Adrenal gland (tissue), 12 donors: ENCODE data around the gene LGALS8. TPM values are rescaled to one million over a fixed set of nuclear protein-coding genes. Genes with fewer than 3 reads are reported as not detected.

Source experiments
- DNase-seq, 7 donors: peaks; one replicate each; pipeline ENCODE4 v3.0.0-alpha.2; 2019 to 2020
- H3K27ac ChIP-seq, 5 donors: fragments of 200-600 bp; sonication (generic) in 4 of 5; 1 replicate in 3 of 5; 2 replicates in 2 of 5; pipeline versions ENCODE4 v1.5.1 to v1.8.0; 2016 to 2020; ENCODE audit warnings: mild to moderate bottlenecking in 1 of 5
- H3K27me3 ChIP-seq: fragments of 200-600 bp; 2 replicates; pipeline ENCODE4 v1.8.0; 2021
- H3K36me3 ChIP-seq, 2 donors: fragments of 200-600 bp; replicated peaks in 1 of 2; 1 replicate in 1 of 2; 2 replicates in 1 of 2; pipeline versions ENCODE4 v1.5.1 to v1.8.0; 2018 to 2022
- H3K4me1 ChIP-seq, 2 donors: fragments of 200-600 bp; replicated peaks in 1 of 2; 1 replicate in 1 of 2; 2 replicates in 1 of 2; pipeline versions ENCODE4 v1.5.1 to v1.8.0; 2018 to 2021
- H3K4me3 ChIP-seq, 4 donors: fragments of 200-600 bp; sonication (generic) in 3 of 4; one replicate each; pipeline ENCODE4 v1.5.1; 2016 to 2018
- H3K9me3 ChIP-seq, 3 donors: fragments of 200-600 bp; sonication (generic) in 1 of 3; replicated peaks in 1 of 3; 1 replicate in 2 of 3; 2 replicates in 1 of 3; pipeline versions ENCODE4 v1.5.1 to v1.8.0; 2016 to 2021
- CTCF ChIP-seq, 6 experiments: fragments of 450-650 bp in 4 of 6; fragments of 200-600 bp in 2 of 6; sonication (generic) in 1 of 6; IDR thresholded peaks; 1 replicate in 5 of 6; 2 replicates in 1 of 6; pipeline versions ENCODE4 v1.5.1 to v1.8.0; 2016 to 2021; ENCODE audit warnings: antibody characterized with exemption in 6 of 6, mild to moderate bottlenecking in 2 of 6, moderate library complexity in 1 of 6
- POLR2A ChIP-seq, 2 donors: fragments of 450-650 bp; IDR thresholded peaks; one replicate each; pipeline ENCODE4 v1.6.1; 2017; ENCODE audit warnings: antibody characterized with exemption in 2 of 2, mild to moderate bottlenecking in 2 of 2, moderate library complexity in 1 of 2
- WGBS, 4 donors: extraction: QIAGEN DNeasy Blood & Tissue Kit in 2 of 4; methylation state at CpG; one replicate each; pipeline versions ENCODE4 v1.1.5 to v1.1.7; 2013 to 2017; 5-methylcytosine and 5-hydroxymethylcytosine counted together
- intact Hi-C, 2 donors: fragments of 100-400 bp; cut with DNase I; formaldehyde crosslinking; loops; one replicate each; pipeline versions ENCODE4 v1.14.1 to v1.15.0; 2022 to 2023
- polyA plus RNA-seq, 3 donors: library from polyadenylated mRNA; stranded (reverse); fragments of 200-250 nt in 2 of 3; fragments of 350-450 nt in 1 of 3; fragmentation: Illumina TruSeq in 1 of 3; extraction: RNeasy Lipid Tissue Mini Kit (QIAGEN cat#74804) in 1 of 3; gene quantifications; one replicate each; pipeline ENCODE4 v1.2.3, GENCODE V29; 2013 to 2014
- total RNA-seq, 9 donors: library from RNA; depleted of rRNA in 4 of 9; stranded (reverse); fragments of >200 nt in 4 of 9; fragments of 120-200 nt in 1 of 9; fragmentation: NEBNext Ultra II Directional in 1 of 9; extraction: Animal tissue kit (Norgen Biotek cat#: 25700) in 1 of 9; gene quantifications; one replicate each; pipeline versions ENCODE4 v1.1.0 to v1.2.4, GENCODE V29; 2013 to 2023
- donor health status: healthy with polysubstance abuse.
- donor health status: Bipolar disorder and iron deficiency.
- donor health status: DM: yes; HTN: yes; CAD: no.
- donor health status: DM: no; HTN: no; CAD: no.
- donor health status: DM: no; HTN: no; CAD: no.
- donor health status: DM: yes; HTN: yes; CAD: no.

Gene LGALS8
- total and polyA plus RNA-seq, 12 donors: 23.2 to 100 (median 54.6) TPM

- Histone ChIP-seq H3K36me3 (peaks cover 0 to 90% of the 10 kb centered on the region in 2 donors), H3K9me3 (no peaks in the 10 kb centered on the region), H3K4me3 (no peak overlapping the region), H3K4me1 (no peaks in the 10 kb centered on the region), H3K27ac (no peak overlapping the region), H3K27me3 (no peaks in the 10 kb centered on the region)
- TF ChIP-seq POLR2A (IDR thresholded peaks at IDR 0.05) (no peak), CTCF (IDR thresholded peaks at IDR 0.05) (no peak)
- WGBS, 4 donors: 93 to 96% (median 93%) methylated on average over 4 of the region's 4 CpGs
- no peak for DNase-seq
- intact Hi-C loops: no loop called here
Measured at GRCh38 chr1:236589531-236589930, 65.7 kb downstream of the LGALS8 start.

DNA sequence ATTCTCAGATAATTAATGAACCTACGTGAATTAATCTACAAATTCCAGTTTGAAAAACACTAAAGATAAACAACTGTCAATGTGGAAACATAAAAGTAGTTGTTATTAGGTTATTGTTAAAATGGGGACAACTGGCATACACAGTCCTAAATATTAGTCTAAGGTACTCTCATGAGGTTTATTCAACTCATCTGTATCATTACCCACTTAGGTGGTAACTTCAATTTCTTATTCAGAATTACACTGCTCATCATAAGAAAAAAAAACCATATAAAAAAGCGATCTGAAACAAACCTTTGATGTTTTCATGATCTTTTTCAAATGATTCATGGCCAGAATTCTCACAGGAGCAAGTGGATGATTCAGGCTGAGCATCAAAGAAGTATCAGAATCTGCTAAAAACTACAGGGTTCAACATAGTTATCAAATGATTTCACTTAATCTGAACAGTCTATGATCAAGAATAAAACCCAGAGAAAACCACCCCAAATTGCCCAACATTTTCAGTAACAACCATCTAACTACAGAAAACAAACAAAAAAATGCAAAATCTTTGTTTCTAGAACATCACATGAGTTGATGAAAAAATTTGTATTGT is 66.9 kb downstream of the LGALS8 start:
- H3K4me3 ChIP-seq: no peak overlapping the region
- H3K36me3 ChIP-seq: peaks cover 0 to 87% of the 10 kb centered on the region in 2 donors
- no peak for TF ChIP-seq CTCF (IDR thresholded peaks at IDR 0.05)
- TF ChIP-seq POLR2A (IDR thresholded peaks at IDR 0.05): no peak
- H3K27me3 ChIP-seq: no peaks in the 10 kb centered on the region
- H3K27ac ChIP-seq: no peak overlapping the region
- H3K4me1 ChIP-seq: no peaks in the 10 kb centered on the region
- intact Hi-C loops: no loop called here
- no peak for DNase-seq
- no peaks in the 10 kb centered on the region for H3K9me3 ChIP-seq
- WGBS, 4 donors: 71 to 88% (median 79%) methylated on average over 2 of the region's 2 CpGs

GRCh38 chr1:236602171-236602570 is 78.4 kb downstream of the LGALS8 start:
- H3K4me3 ChIP-seq: no peak overlapping the region
- intact Hi-C loops: loop anchor here (10.0 kb wide), 2 partner anchors 47 to 963 kb away; no protein-coding TSS in a partner anchor
- H3K4me1 ChIP-seq: peaks cover 9 to 14% of the 10 kb centered on the region in 2 donors
- DNase-seq: no peak
- TF ChIP-seq POLR2A (IDR thresholded peaks at IDR 0.05) (no peak), CTCF (IDR thresholded peaks at IDR 0.05) (no peak)
- no peak overlapping the region for H3K27ac ChIP-seq
- H3K27me3 ChIP-seq: no peaks in the 10 kb centered on the region
- no peaks in the 10 kb centered on the region for H3K9me3 ChIP-seq
- peaks cover 0 to 30% of the 10 kb centered on the region in 2 donors for H3K36me3 ChIP-seq

Other genes starting within 250 kb of the LGALS8 start
- gene ERO1B, start 242.0 kb upstream of the LGALS8 start, total RNA-seq: 10 to 100 TPM in 1 of 9 donors, 1 to 10 TPM in 8; 4.3 to 18.3 (median 7.2) TPM
- 10 to 100 TPM in 1 of 3 donors, 1 to 10 TPM in 2; 3.5 to 23.0 (median 5.1) TPM for gene ERO1B, start 242.0 kb upstream of the LGALS8 start, polyA plus RNA-seq
- gene EDARADD, start 129.7 kb upstream of the LGALS8 start, total RNA-seq: 1 to 10 TPM in 1 of 9 donors, under 1 TPM in 7, not detected in 1; 0.14 to 1.2 (median 0.42) TPM
- under 1 TPM; 0.03 to 0.26 (median 0.16) TPM for gene EDARADD, start 129.7 kb upstream of the LGALS8 start, polyA plus RNA-seq
- gene HEATR1, start 80.5 kb downstream of the LGALS8 start, total RNA-seq: 10 to 100 TPM; 11.0 to 50.8 (median 26.5) TPM
- gene HEATR1, start 80.5 kb downstream of the LGALS8 start, polyA plus RNA-seq: 10 to 100 TPM in 1 of 3 donors, 1 to 10 TPM in 2; 3.5 to 17.0 (median 5.5) TPM
- gene ACTN2, start 162.5 kb downstream of the LGALS8 start, total RNA-seq: under 1 TPM in 7 of 9 donors, not detected in 2; under 0.01 to 0.91 (median 0.27) TPM
- 1 to 10 TPM in 1 of 3 donors, under 1 TPM in 2; 0.09 to 1.0 (median 0.56) TPM for gene ACTN2, start 162.5 kb downstream of the LGALS8 start, polyA plus RNA-seq